G401 (cell line): Measurements from ENCODE around the gene ST3GAL5. TPM values are rescaled to one million over a fixed set of nuclear protein-coding genes. Genes with fewer than 3 reads are reported as not detected.
"Not testable (repeated sequence)": the region's sequence is repeated elsewhere in the genome, so short reads cannot be mapped to it uniquely, and the experiment has no call there.

ENCODE experiments used
- DNase-seq: peaks from one replicate; pipeline ENCODE4 v3.0.0-alpha.2; 2015; ENCODE audit warnings: low spot score
- in situ Hi-C: cut with HindIII; loops from 2 replicates; pipeline ENCODE4 v1.10.0; 2016; ENCODE audit warnings: low sequenced_read_pairs, mixed read lengths
- total RNA-seq: library from RNA; depleted of rRNA; stranded (reverse); fragments of >200 nt; shearing (Covaris generic); gene quantifications from 2 replicates; pipeline ENCODE4 v1.2.3, GENCODE V29; 2014

Gene ST3GAL5
- total RNA-seq, 1 experiment from 2014 or later, result 118 TPM

GRCh38 chr2:85899284-85899683, 10.5 kb upstream of the ST3GAL5 start:
- DNase-seq, result no peak
- in situ Hi-C loops, result no loop called here

GRCh38 chr2:85898881-85899280, 10.1 kb upstream of the ST3GAL5 start:
- no peak for DNase-seq
- in situ Hi-C loops, result no loop called here

GRCh38 chr2:85894554-85895278, 5.9 kb upstream of the ST3GAL5 start:
- in situ Hi-C loops, DNase-seq: not testable (repeated sequence)

- DNase-seq, result no peak
- in situ Hi-C loops, result no loop called here
These were observed 4.9 kb upstream of the ST3GAL5 start for GRCh38 chr2:85893428-85894258.

GRCh38 chr2:85892216-85892944, 3.6 kb upstream of the ST3GAL5 start:
- in situ Hi-C loops, result no loop called here
- DNase-seq, result no peak

GRCh38 chr2:85890522-85891176, 1.9 kb upstream of the ST3GAL5 start:
- in situ Hi-C loops, result no loop called here
- DNase-seq, result no peak

- in situ Hi-C loops, result no loop called here
- peak; percentile 25 for DNase-seq
These were observed 964 bp upstream of the ST3GAL5 start for GRCh38 chr2:85889627-85890281.

- in situ Hi-C loops, result no loop called here
- DNase-seq, result peak; percentile 59
These were observed 638 bp downstream of the ST3GAL5 start for GRCh38 chr2:85888020-85888683.

GRCh38 chr2:85887566-85888019, 1.2 kb downstream of the ST3GAL5 start:
- in situ Hi-C loops, result no loop called here
- DNase-seq, result peak; percentile 76

- DNase-seq, result peak; percentile 23
- in situ Hi-C loops, result no loop called here
These were observed 2.2 kb downstream of the ST3GAL5 start for GRCh38 chr2:85886590-85886989.

- no peak for DNase-seq
- in situ Hi-C loops, result no loop called here
These were observed 2.6 kb downstream of the ST3GAL5 start for GRCh38 chr2:85886141-85886540.

GRCh38 chr2:85881781-85882180, 7.0 kb downstream of the ST3GAL5 start:
- in situ Hi-C loops, DNase-seq: not testable (repeated sequence)

GRCh38 chr2:85880716-85881328, 8.0 kb downstream of the ST3GAL5 start:
- DNase-seq, in situ Hi-C loops: not testable (repeated sequence)

- in situ Hi-C loops, result no loop called here
These were observed 9.9 kb downstream of the ST3GAL5 start for GRCh38 chr2:85878719-85879370.

GRCh38 chr2:85875350-85876050, 13.3 kb downstream of the ST3GAL5 start:
- in situ Hi-C loops, result no loop called here
- no peak for DNase-seq

More at GRCh38 chr2:85878719-85879370, 9.9 kb downstream of the ST3GAL5 start:
- no peak for DNase-seq

GRCh38 chr2:85873679-85874078, 15.1 kb downstream of the ST3GAL5 start:
- in situ Hi-C loops, result no loop called here
- DNase-seq, result no peak
